Karpas-422 (cell line): ENCODE measurements around the gene OR52A5. TPM values are rescaled to one million over a fixed set of nuclear protein-coding genes. Genes with fewer than 3 reads are reported as not detected.

Experiments
- total RNA-seq: library from RNA; depleted of rRNA; stranded (reverse); fragments of >200 nt; shearing (Covaris generic); gene quantifications from 2 replicates; pipeline ENCODE4 v1.2.3, GENCODE V29; 2014; ENCODE audit warnings: low replicate concordance; rRNA removed

Gene OR52A5
- total RNA-seq, 1 experiment from 2014 or later: not detected

Other genes with a start within 250 kb of the OR52A5 start
- not detected in 2 replicates for gene OR51A7, start 234.6 kb downstream of the OR52A5 start, total RNA-seq
- gene OR51G2, start 219.0 kb downstream of the OR52A5 start, total RNA-seq: not detected in 2 replicates
- not detected in 2 replicates for gene OR51G1, start 214.0 kb downstream of the OR52A5 start, total RNA-seq
- gene OR51A4, start 190.8 kb downstream of the OR52A5 start, total RNA-seq: not detected in 2 replicates
- not detected in 2 replicates for gene OR51A2, start 182.6 kb downstream of the OR52A5 start, total RNA-seq
- gene OR51L1, start 143.5 kb downstream of the OR52A5 start, total RNA-seq: not detected in 2 replicates
- not detected in 2 replicates for gene OR52J3, start 91.8 kb downstream of the OR52A5 start, total RNA-seq
- gene OR52E2, start 78.7 kb downstream of the OR52A5 start, total RNA-seq: not detected in 2 replicates
- not detected in 2 replicates for gene OR52E1, start 68.8 kb downstream of the OR52A5 start, total RNA-seq
- gene OR52A1, start 16.4 kb upstream of the OR52A5 start, total RNA-seq: not detected in 2 replicates
- gene OR51V1, start 62.3 kb upstream of the OR52A5 start, total RNA-seq: not detected in 2 replicates
- not detected in 2 replicates for gene HBB, start 88.7 kb upstream of the OR52A5 start, total RNA-seq
- gene HBD, start 96.1 kb upstream of the OR52A5 start, total RNA-seq: not detected in 2 replicates
- gene HBG1, start 111.5 kb upstream of the OR52A5 start, total RNA-seq: not detected in 2 replicates
- gene HBG2, start 116.4 kb upstream of the OR52A5 start, total RNA-seq: not detected in 2 replicates
- gene HBE1, start 131.6 kb upstream of the OR52A5 start, total RNA-seq: not detected in 2 replicates
- not detected in 2 replicates for gene OR51B4, start 163.6 kb upstream of the OR52A5 start, total RNA-seq
- not detected in 2 replicates for gene OR51B2, start 185.9 kb upstream of the OR52A5 start, total RNA-seq
- 0.60 TPM in 1 of 2 replicates, not detected in the other for gene OR51B5, start 205.2 kb upstream of the OR52A5 start, total RNA-seq
- gene OR51B6, start 213.2 kb upstream of the OR52A5 start, total RNA-seq: not detected in 2 replicates
- not detected in 2 replicates for gene OR51M1, start 245.5 kb upstream of the OR52A5 start, total RNA-seq